GM21737 (cell line): ENCODE measurements around the gene SIRT7.

ENCODE experiments used
- ATAC-seq: cut with Tn5 transposase; IDR thresholded peaks from one replicate; pipeline ENCODE4 v1.9.1; 2021; ENCODE audit warnings: mild to moderate bottlenecking, moderate library complexity; ENCODE audit not compliant: unreplicated experiment

The SIRT7 gene

DNA sequence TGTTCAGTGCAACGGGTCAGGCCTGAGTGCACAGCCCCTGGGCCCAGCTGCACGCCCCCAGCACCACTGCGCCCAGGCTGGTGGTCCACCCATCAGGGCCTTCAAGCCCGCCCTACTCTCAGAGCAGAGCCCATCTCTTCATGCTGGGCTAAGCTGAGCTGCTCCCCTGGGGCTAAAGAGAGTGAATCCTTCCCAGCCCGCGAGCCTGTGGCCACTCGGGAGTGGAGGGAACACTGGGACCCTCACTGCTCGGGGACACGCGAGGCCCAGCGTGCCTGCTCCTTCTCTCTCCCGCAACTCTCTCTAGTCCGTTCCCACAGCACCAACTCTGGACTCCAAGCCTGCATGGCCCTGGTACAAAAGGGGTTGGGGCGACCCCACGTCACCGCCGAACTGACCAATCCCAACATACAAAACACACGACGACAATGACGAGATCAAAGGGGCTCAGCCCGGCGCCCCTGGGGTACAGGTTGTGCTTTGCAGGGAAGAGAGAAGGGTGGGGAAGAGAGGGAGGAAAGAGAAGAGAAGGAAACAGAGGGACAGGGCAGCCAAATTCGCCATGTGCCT is 4.1 kb upstream of the SIRT7 start:
- no peak for ATAC-seq

DNA sequence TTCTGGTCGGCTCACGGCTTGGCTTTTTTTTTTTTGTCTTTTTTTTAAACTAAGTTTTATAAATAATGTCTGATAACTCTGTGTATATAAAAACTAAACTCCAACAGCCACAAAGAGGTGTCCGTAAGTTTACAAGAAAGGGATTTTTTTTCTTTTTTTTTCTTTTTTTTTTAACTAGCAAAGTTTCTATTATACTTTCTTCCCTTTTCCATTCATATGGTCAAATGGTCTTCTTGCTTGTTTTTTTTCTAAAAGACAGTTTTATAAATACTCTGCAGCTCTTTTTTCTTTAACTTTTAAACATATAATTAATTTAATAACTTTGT is 3.5 kb upstream of the SIRT7 start:
- no peak for ATAC-seq

DNA sequence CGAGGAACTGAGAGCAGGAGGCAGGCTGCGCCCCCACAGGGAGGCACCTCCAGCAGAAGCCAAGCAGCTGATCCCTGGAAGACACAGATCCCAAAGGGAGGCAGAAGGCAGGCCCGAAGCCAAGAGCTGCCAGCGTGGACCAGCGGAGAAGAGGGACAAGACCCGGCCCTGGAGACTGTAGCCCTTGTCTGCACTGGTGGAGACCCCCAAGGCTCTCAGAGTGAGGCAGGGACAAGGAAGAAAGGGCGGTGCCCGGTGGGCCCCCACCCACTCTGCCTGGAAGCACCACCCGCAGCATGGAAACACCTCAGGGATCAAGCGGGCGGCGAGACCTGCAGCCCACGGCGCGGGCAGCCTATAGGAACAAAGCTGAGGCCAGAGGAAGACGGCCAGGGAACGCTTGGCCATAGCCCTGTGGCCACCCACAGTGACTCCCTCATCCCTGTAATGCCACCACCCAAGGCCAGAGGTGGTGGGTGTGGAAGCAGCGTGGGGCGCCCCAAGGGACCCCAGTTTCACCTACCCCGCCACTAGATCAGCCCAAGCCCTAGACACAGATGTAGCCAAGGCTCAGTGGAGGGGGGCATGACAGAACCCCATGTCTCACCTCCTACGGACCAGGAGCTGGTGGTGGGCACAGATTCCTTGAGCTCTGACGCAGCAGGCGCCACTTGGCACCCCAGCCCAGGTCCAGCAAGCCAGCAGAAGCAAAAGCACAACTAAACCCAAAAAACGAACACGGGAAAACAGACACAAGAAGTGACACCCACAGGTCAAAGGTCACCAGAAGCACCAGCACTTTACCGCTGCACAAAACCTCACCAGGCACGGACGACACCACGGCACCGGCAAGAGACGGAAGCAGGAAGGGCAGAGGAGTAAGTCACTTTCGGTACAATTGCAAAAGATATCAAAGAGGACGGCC is 2.9 kb upstream of the SIRT7 start:
- ATAC-seq, result no peak

DNA sequence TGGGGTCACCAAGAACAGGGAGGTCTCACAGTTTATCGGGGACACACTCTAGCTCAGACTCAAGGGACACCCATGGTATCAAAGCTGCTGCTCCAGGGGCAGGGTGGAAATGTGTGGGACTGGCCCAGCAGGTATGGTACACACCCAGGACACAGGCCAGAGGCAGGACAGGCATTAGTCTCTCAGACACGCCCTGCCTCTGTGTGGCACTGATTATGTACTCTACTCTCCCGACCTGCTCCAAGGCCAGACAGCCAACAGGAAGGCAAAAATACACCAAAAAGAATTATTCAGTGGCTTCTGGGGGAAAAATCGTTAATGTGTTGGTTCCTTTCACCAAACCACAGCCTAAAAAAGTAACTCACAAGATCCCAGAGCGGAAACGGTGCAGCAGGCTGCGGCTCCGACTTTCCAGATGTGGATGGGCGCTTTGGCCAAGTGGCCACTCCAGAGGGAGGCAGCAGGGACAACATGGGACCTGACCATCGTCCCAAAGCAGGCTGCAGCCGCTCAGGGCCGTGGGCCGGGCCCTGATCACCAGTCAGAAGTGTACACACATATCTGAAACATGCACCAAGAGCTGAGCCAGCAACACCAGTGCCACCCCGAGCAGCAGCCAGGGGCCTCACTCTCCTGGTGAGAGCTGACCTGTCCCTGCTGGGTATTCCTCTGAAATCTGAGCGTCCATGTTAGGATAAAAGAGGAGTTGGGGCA is 1.0 kb upstream of the SIRT7 start:
- ATAC-seq, result no peak

- ATAC-seq, result peak; percentile 9
Observed at GRCh38 chr17:81918333-81918669, 325 bp upstream of the SIRT7 start.

- ATAC-seq, result no peak
Observed at GRCh38 chr17:81916234-81917001, 1.6 kb downstream of the SIRT7 start.

DNA sequence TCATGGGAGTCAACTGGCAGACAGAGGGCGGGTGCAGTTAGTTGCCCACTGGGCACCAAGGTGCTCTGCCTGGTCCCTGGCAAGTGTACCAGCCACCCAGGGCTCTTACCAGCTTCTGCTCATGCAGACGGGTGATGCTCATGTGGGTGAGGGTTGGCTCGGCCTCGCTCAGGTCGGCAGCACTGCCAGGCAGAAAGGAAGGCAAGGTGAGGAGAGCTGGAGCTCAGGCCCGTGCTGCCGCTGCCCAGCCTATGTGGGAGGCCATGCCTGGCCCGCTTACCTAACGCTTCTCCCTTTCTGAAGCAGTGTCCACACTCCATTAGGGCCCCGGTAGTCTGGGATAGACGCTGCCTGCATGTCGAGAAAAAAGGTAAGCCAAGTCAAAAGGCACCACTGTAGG is 2.6 kb downstream of the SIRT7 start:
- no peak for ATAC-seq

DNA sequence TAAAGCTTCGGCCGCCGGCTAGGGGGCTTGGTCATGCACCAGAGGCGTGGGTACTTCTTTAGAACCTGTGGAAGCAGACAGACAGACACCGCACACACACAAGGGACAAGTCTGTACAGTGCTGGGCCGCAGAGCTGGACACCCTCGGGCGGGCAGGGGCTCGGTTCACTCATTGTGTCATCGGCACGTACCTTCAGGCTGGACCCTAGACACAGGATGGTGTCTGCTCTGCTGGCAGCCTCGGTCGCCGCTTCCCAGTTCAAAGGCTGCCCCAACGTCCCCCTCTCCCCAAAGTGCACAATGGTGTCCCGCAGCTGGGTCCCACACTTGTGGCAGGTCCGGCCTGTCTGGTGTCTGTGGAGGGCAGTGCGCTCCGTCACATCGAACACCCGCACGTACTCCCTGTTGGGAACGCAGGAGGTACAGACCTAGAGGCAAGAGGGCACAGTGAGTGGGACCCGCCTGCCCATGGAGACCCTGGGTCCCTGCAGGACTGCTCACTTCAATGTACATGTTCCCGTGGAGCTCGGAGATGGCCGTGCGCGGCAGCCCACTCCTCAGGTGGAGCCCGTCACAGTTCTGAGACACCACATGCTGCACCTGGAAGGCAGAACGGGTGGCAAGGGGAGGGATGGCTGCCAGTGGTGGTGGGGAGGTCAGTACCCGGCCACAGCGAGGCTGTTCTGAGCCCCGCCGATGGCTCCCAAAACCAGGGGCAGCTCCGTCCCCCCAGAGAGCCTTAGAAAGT is 3.7 kb downstream of the SIRT7 start:
- ATAC-seq, result no peak

DNA sequence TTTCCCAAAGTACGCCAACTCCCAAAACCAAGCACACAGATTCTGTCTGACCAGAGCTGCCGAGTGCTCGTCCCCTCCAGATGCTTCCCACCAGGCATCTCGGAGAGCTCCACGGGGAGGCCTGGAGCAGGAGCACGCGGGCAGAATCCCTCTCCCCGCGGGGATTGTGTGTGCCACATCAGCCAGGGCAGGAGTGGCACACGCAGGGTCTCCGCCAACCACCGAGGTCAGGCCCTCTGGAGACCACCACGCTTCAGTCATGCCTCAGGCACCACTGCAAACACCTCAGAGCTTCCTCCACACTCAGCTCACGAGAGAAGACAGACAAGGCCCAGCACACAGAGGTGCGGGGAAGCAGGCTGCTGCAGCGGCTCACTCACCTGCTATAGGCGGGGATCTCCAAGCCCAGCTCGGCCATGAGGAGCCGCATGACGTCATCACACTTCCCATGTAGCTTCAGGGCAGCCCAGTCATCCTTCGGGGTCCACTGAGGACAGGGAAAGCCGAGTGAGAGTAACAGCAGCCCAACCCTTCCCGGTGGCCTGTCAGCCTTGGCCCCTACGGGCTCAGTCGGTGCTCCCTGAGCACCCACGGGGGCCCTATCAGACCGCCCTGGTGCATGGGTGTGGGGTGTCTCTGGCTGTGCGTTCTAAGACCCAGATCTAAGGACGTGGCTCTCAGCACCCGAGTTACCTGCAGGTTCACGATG is 4.4 kb downstream of the SIRT7 start:
- ATAC-seq, result no peak

- ATAC-seq, result no peak
Observed at GRCh38 chr17:81912441-81913309, 5.3 kb downstream of the SIRT7 start.

DNA sequence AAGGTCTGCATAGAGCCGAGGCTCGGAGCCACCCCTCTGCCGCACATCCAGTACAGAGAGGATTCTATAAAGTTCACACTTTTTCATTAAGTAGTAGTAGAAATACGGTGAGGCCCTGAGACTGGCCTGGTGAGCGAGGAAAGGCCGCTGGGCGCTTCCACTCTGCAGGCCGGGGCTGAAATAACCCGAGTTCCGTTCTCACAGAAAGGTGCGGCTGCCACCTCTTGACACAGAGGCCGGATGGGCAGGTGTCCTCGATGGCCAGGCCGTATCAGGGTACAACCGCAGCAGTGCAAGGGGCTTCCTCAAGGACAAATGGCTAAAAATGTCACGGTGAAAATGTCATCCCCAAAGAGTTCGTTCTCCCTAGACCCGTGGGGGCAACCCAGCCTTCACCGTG is 6.0 kb downstream of the SIRT7 start:
- ATAC-seq, result no peak

GRCh38 chr17:81911277-81911961 is 6.6 kb downstream of the SIRT7 start, which contains the start of gene PCYT2:
TSS of gene PCYT2 (minus strand) at chr17:81911399. CDS start at chr17:81911355, 44 bp downstream.
- ATAC-seq, result peak; percentile 52

DNA sequence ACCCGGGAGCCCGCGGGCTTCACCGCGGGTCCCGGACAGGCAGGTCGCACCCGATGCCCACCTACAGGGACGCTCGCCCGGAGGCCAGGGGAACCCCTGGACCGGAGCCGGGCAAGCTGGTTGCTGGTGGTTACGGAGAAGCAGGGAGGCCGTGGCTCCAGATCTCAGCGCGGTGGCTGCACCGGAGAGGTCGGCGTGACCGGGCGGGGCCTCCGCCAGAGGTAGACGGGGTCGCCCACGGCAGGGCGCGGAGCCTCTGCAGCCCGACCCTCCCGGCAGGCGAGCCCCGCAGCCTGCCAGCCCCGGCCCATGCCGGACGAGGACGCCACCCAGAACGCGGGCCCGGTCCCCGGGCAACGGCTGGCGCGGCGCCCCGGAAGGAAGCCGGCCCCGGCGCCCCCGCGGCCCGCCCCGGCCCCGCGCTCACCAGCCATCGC is 7.1 kb downstream of the SIRT7 start:
- ATAC-seq, result peak; percentile 35

DNA sequence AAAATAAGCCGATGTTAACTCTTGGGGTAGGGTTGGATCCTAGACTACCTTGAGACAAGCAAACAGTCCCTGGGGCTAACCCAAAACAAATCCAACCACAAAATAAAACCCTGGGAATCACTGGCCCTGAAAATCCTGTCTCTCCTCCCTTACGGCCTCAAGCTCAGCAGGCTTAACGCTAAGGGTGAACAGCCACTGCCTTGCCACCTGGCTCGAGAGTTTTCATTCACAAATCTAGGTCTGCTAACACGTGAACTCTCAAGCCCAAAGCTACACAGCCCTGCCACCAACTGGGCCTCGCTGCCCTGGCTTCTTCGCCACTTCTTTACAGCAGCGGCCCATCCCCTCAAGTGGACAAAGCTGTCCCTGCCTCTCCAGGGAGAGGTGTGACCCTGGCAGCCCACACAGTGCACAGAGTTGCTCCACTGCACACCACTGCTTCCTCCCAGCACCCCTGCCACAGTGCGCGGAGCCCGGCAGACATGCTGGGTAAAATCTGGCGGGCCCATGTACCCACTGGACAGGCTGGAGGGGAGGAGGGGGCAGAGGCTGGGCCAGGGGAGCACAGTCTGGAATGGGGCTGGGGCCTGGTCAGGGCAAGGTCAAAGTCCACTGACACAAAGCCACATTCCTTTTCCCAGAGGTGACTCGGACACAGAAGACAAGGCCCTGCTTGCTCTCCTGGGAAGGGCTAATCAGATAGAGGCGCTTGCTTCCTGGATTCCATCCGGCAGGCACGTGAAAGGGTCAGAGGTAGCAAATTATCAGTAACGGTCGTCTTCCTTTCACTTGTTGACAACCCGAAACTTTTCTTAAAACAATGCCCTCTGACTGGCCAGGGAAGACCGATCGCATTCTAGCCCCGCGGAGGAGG is 7.8 kb downstream of the SIRT7 start:
- no peak for ATAC-seq

DNA sequence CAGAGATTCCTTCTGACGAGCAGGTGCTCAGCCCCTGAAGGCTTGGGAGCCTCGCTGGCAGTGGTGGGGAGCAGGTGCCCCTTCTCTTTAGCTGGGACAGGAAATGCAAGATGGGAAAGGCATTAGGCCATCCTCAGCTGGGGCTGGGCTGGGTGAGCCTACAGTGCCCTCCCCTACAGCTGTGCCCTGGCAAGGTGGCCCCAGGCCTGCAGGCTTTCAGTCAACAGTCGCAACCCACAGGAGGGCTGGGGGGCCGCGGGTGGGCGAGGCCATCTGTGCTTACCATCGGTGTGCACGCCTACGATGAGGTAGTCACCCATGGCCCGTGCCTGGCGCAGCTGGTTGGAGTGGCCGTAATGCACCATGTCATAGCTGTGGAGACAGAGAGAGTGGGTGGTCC is 8.7 kb downstream of the SIRT7 start:
- ATAC-seq, result no peak

DNA sequence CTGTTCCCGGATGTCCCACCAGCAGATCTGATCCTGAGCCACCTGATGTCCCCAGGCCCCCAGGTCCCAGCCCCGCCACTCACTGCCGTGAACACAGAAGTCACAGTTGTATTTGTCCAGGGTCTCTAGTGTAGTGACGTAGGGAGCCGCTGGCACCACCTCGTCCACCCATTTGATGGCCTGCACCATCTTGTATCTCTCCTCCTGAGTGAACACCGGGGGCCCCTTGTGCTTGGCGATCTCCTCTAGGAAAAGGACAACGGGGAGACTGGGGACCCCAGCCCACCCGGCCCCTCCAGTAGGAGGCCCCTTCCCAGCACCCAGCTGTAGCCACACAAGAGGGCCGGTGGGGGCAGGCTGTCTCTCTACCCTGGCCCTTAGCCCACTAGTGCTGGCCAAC is 9.2 kb downstream of the SIRT7 start:
- ATAC-seq, result no peak
